ENCODE results near the gene POLD4. TPM values are rescaled to one million over a fixed set of nuclear protein-coding genes. Genes with fewer than 3 reads are reported as not detected.

The POLD4 gene
- polyA plus RNA-seq, 1 donor = 33.3 TPM

Other genes starting within 250 kb of the POLD4 start
- gene KDM2A, start 234.3 kb downstream of the POLD4 start, polyA plus RNA-seq (ENCODE audit: insufficient read length) = 64.1 TPM
- 61.1 TPM for gene GRK2, start 87.1 kb downstream of the POLD4 start, polyA plus RNA-seq (ENCODE audit: insufficient read length)
- 34.4 TPM for gene ANKRD13D, start 64.2 kb downstream of the POLD4 start, polyA plus RNA-seq (ENCODE audit: insufficient read length)
- gene SSH3, start 50.0 kb downstream of the POLD4 start, polyA plus RNA-seq (ENCODE audit: insufficient read length) = 20.5 TPM
- 3.6 TPM for gene CLCF1, start 20.1 kb upstream of the POLD4 start, polyA plus RNA-seq (ENCODE audit: insufficient read length)
- gene RAD9A, start 38.4 kb upstream of the POLD4 start, polyA plus RNA-seq (ENCODE audit: insufficient read length) = 10.5 TPM
- gene PPP1CA, start 48.3 kb upstream of the POLD4 start, polyA plus RNA-seq (ENCODE audit: insufficient read length) = 146 TPM
- 5.4 TPM for gene TBC1D10C, start 50.5 kb upstream of the POLD4 start, polyA plus RNA-seq (ENCODE audit: insufficient read length)
- 87.1 TPM for gene CARNS1, start 62.1 kb upstream of the POLD4 start, polyA plus RNA-seq (ENCODE audit: insufficient read length)
- gene RPS6KB2, start 74.9 kb upstream of the POLD4 start, polyA plus RNA-seq (ENCODE audit: insufficient read length) = 30.3 TPM
- gene PTPRCAP, start 84.1 kb upstream of the POLD4 start, polyA plus RNA-seq (ENCODE audit: insufficient read length) = 0.67 TPM
- gene CORO1B, start 89.9 kb upstream of the POLD4 start, polyA plus RNA-seq (ENCODE audit: insufficient read length) = 30.0 TPM
- gene GPR152, start 99.2 kb upstream of the POLD4 start, polyA plus RNA-seq (ENCODE audit: insufficient read length) = not detected
- 2.5 TPM for gene CABP4, start 101.8 kb upstream of the POLD4 start, polyA plus RNA-seq (ENCODE audit: insufficient read length)
- 61.4 TPM for gene TMEM134, start 115.7 kb upstream of the POLD4 start, polyA plus RNA-seq (ENCODE audit: insufficient read length)
- 48.1 TPM for gene AIP, start 129.5 kb upstream of the POLD4 start, polyA plus RNA-seq (ENCODE audit: insufficient read length)
- 7.4 TPM for gene PITPNM1, start 151.8 kb upstream of the POLD4 start, polyA plus RNA-seq (ENCODE audit: insufficient read length)
- 23.6 TPM for gene CDK2AP2, start 154.6 kb upstream of the POLD4 start, polyA plus RNA-seq (ENCODE audit: insufficient read length)
- gene CABP2, start 169.9 kb upstream of the POLD4 start, polyA plus RNA-seq (ENCODE audit: insufficient read length) = not detected
- 215 TPM for gene GSTP1, start 230.3 kb upstream of the POLD4 start, polyA plus RNA-seq (ENCODE audit: insufficient read length)

Measured in hindlimb muscle (tissue), 1 donor.